ENCODE results near the gene MOCS3.

The MOCS3 gene

GRCh38 chr20:50958615-50959542, at the start of gene MOCS3:
MOCS3 (plus strand) TSS chr20:50958818; CDS start chr20:50958843, 25 bp downstream.
- DNase-seq, result peak; percentile 90 to 91

- no peak for DNase-seq
Measured at GRCh38 chr20:50909413-50909812, 49.2 kb upstream of the MOCS3 start.

GRCh38 chr20:50911030-50911429, 47.6 kb upstream of the MOCS3 start:
- no peak for DNase-seq

- DNase-seq, result no peak
Measured at GRCh38 chr20:50911716-50912115, 46.9 kb upstream of the MOCS3 start.

GRCh38 chr20:50913690-50914375, 44.8 kb upstream of the MOCS3 start:
- DNase-seq, result no peak

- no peak for DNase-seq
Measured at GRCh38 chr20:50915424-50915823, 43.2 kb upstream of the MOCS3 start.

- DNase-seq, result no peak
Measured at GRCh38 chr20:50916257-50916656, 42.4 kb upstream of the MOCS3 start.

- DNase-seq, result no peak
Measured at GRCh38 chr20:50916934-50917333, 41.7 kb upstream of the MOCS3 start.

- no peak for DNase-seq
Measured at GRCh38 chr20:50918403-50918802, 40.2 kb upstream of the MOCS3 start.

- DNase-seq, result no peak
Measured at GRCh38 chr20:50919567-50919966, 39.1 kb upstream of the MOCS3 start.

- no peak for DNase-seq
Measured at GRCh38 chr20:50920997-50921396, 37.6 kb upstream of the MOCS3 start.

- DNase-seq, result no peak
Measured at GRCh38 chr20:50921803-50922501, 36.7 kb upstream of the MOCS3 start.

GRCh38 chr20:50924261-50924920, 34.2 kb upstream of the MOCS3 start:
- DNase-seq, result no peak

- no peak for DNase-seq
Measured at GRCh38 chr20:50926530-50926929, 32.1 kb upstream of the MOCS3 start.

- DNase-seq, result no peak
Measured at GRCh38 chr20:50928469-50928868, 30.1 kb upstream of the MOCS3 start.

GRCh38 chr20:50929299-50930138, 29.1 kb upstream of the MOCS3 start:
- peak; percentile 79 to 92 for DNase-seq

- no peak for DNase-seq
Measured at GRCh38 chr20:50930139-50930975, 28.3 kb upstream of the MOCS3 start.

- DNase-seq, result no peak
Measured at GRCh38 chr20:50930976-50931305, 27.7 kb upstream of the MOCS3 start.

- peak; percentile 93 to 96 for DNase-seq
Measured at GRCh38 chr20:50931306-50932015, 27.2 kb upstream of the MOCS3 start, which contains the start of gene ADNP. ADNP (minus strand) TSS chr20:50931437; CDS start chr20:50903996, 27,441 bp downstream.

GRCh38 chr20:50932016-50932485, 26.6 kb upstream of the MOCS3 start:
- DNase-seq, result no peak
